HG03097 (cell line): ENCODE data around the gene UQCC2.

Source experiments
- ATAC-seq: cut with Tn5 transposase; IDR thresholded peaks from one replicate; pipeline ENCODE4 v1.9.1; 2021; ENCODE audit not compliant: unreplicated experiment, low FRiP score

The UQCC2 gene

GRCh38 chr6:33744895-33745546, 33.5 kb upstream of the UQCC2 start:
- ATAC-seq = no peak

DNA sequence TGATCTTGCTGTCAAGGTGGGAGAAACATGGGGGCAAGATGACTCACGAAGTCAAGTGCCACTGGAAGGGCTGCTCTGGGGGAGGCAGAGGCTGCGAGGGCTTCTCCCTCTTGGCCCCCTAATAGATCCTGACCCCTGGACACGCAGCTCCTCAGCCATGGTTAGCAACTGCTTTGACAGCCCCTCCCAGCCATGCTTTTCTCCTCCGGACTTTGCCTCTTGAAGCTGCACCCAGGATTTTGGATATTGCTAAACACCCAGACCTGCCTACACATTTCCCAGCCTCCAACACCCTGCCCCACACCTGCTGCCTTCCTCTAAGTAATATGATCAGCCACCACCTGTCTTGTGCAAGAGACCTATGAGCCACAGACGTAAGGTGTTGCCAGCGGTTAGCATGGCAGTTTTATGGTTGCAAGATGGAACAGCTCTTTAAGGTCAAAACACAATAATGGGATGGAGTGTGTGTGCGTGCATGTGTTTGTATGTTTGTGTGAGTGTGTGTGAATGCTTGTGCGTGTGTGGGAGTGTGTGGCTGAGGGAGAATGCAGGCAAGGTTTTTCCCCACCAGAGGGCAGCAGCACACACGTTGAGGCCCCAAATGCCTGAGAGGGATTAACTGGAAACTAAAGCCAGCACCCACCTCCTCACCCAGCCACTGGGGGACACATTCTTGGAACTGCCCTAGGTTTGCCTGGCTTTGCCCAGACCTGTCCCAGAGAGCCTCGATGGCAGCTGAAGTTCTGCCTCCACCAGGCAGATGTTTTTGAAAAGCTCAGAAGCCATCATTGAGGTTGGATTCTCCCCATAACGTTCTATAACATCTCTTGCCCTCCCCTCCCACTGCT, 32.7 kb upstream of the UQCC2 start:
- no peak for ATAC-seq

- ATAC-seq = no peak
Measured at GRCh38 chr6:33742837-33743236, 31.3 kb upstream of the UQCC2 start.

DNA sequence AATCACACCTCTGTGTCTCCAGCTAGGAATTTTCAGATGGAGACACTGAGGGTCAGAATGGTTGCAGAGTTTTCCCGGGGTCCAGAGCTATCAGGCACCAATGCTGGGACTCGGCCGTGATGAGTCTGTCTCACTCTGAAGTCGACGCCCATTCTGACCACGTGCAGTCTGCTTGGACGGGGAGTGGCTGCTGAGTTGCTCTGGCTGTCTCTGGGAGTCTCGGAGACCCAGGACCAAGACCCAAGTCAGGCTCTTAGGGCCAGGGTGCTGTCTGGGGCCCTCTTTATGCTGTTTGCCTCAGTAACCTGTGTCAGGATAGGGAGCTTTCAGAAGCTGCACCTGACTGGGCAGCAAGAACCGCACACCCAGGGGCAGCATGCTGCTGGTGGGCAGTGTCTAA, 30.6 kb upstream of the UQCC2 start:
- no peak for ATAC-seq

DNA sequence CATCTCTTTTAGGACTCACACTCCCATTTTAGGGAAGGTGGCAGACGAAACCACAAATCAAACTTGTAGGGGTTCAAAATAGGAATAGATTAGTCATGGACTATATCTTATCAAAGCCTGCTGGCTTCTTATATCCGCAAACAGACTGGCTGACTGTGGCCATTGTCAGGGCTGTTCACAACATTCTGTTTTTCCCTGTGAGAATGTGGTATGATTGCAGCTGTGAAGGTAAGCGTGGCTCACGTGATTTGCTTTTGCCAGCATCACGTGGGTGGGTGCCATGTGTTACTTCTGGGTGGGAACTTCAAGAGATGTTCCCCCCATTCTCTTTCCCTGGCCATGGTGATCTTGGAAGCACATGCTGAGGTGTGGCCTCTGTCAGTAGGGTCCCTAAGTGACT, 29.3 kb upstream of the UQCC2 start:
- ATAC-seq = no peak

- no peak for ATAC-seq
Measured at GRCh38 chr6:33740204-33740608, 28.7 kb upstream of the UQCC2 start.

DNA sequence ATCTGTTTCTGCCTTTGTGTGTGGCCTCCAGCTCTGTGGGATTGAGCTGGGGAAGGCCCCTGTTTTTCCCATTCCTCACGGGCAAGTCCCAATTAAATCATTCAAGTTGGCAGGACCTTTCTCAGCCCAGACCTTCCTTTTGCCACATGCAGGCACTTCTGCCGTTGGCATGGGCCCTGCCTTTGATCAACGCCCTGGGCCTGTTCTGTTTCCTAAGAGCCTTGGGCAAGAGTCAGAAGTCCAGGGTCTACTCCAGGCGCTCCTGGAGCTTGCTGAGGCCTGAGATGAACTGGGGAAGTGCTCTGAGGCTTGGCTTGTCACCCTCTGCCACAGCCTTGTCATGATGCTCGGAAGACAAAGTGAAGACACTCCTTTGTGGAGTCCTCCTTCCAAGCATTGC, 28.1 kb upstream of the UQCC2 start:
- no peak for ATAC-seq

- no peak for ATAC-seq
Measured at GRCh38 chr6:33738879-33739278, 27.4 kb upstream of the UQCC2 start.

- no peak for ATAC-seq
Measured at GRCh38 chr6:33738153-33738552, 26.7 kb upstream of the UQCC2 start.

DNA sequence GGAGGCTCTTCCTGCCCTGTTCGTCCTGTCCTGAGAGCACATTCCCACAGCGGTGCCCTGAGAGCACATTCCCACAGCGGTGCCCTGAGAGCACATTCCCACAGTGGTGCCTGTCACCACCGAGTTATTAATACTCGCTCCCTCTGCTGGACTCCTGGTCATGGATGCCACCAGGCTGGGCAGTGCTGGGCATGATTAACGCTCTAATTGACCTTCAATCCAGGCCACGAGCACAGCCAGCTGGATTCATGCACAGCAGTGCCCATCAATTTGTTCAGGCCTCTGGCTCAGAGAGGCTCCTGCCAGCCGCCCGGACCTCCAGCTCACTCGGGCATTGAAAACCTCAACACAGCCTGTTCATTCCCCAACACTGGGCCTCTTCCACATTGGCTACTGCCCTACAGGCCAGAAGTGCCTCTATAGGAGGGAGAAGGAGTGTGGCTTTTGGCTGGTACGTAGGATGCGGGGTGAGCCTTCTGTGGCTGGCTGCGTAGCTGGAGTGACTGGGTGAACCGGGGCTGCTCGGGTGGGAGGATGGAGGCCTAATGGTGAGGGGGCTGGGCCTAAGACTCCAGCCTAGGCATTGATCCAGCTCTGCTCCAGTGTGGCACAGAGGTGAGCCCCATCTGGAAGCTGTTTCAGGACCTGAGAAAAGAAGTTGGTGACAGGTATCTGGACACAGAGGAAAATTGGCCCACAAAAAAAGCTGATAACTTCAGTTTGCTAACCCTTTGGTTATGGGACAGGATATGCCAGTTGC, 25.9 kb upstream of the UQCC2 start:
- ATAC-seq = no peak

DNA sequence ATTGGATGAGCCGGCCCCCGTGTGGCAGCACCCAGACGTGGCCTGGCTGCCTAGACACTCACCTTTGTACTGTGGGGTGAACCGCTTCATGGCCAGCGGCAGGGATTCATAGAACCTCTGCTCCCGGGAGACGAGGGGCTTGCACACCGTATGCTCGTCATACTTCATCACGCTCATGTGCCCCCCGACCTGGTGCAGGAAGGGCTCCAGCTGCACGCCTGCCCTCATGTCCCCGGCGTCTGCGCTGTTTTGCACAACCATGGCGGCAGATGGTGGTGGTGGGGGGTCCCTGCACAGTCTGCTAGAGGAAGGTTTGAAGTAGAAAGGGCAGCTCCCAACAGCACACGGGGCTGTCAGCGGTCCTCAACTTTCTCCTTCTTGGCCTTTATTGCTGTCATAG, 23.7 kb upstream of the UQCC2 start:
- no peak for ATAC-seq

- no peak for ATAC-seq
Measured at GRCh38 chr6:33733709-33734007, 22.2 kb upstream of the UQCC2 start.

GRCh38 chr6:33732817-33733708, 21.6 kb upstream of the UQCC2 start:
- no peak for ATAC-seq

- ATAC-seq = no peak
Measured at GRCh38 chr6:33732385-33732784, 20.9 kb upstream of the UQCC2 start.

GRCh38 chr6:33731751-33732282, 20.3 kb upstream of the UQCC2 start:
- ATAC-seq = no peak

GRCh38 chr6:33731035-33731434, 19.5 kb upstream of the UQCC2 start:
- ATAC-seq = no peak

DNA sequence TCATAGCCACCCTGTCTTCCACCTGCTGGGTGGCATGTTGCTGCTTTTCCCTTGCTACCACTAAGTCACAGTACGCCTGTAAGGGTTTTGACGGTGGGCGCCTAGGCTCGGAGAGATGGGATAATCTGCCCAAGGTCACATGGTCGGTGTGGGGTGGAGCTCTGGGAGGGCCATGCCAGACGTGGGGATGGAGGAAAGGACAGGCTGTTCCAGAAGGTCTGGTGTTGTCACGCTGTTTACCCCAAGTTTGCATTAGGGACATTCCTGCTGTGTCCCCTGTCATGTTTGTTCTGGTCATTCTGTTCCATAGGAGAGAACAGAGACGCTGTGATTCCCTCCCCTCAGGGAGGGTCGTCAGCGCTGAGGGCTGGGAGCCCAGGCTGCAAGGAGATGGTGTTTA, 19.1 kb upstream of the UQCC2 start:
- ATAC-seq = no peak

DNA sequence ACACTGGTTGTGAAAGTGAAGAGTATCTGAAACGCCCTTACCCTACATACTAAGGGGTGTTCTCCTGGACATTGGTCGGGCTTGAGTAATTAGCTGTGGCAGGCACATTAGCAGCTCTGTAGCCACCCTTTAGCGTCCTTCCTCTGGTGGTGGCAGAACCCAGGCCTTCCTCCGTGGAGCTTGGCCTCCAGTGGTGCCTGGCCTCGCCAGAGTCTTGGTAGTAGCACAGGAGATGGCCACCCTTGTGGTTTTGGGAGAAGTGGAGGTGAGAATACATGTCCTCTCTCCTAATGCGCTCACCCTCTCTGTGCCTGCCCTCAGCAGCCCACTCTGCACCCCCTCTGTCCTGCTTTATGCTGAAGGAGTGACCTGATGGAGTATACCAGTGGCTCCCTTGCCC, 17.6 kb upstream of the UQCC2 start:
- ATAC-seq = no peak

- ATAC-seq = no peak
Measured at GRCh38 chr6:33728438-33728837, 16.9 kb upstream of the UQCC2 start.

DNA sequence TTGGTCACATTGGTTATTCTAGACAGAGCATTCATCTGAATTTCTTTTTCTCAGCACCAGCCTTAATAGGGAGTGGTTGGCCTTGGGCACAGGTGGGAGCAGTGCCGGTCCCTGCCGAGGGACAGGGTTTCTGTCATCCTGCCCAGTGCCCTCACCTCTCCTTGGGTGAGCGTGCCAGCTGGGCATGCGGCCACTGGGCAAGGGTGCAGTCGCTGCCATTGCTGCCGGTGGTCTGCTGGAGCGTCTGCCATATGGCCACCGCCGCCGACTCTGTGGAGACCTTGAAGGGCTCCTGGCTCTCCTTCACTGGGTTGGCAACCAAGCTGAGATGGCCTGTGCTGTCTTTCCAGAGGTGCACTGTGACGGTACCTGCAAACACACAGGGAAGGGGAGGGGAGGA, 16.4 kb upstream of the UQCC2 start:
- ATAC-seq = no peak
